ENCODE results near the gene SCUBE1.

SCUBE1 gene

DNA sequence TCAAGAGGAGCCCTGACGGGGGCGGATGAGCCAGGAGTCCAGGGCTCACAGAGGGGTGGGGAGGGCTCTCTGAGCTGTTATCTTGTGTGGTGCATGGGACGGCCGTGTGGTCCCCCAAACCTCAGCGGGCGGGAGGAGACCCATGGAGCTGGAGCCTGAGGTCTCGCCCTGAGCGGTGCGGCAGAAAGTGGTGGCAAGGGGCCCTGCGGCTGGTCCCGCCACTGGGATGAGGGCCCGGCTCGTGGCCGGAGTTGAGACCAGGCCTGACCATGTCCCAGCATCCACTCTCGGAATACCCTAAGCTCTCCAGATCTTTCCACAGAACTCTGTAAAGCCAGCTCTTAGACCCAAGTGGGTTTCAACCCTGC lies 133.7 kb downstream of the SCUBE1 start:
- no peak overlapping the region for H3K4me3 ChIP-seq (ENCODE audit: low read depth, low read length)
- no peak for DNase-seq (ENCODE audit: low read depth)
- in situ Hi-C loops (cut with HindIII; ENCODE audit: low sequenced_read_pairs): no loop called here
- TF ChIP-seq CTCF (IDR thresholded peaks at IDR 0.05; ENCODE audit: low read depth, low read length, missing control alignments): no peak

DNA sequence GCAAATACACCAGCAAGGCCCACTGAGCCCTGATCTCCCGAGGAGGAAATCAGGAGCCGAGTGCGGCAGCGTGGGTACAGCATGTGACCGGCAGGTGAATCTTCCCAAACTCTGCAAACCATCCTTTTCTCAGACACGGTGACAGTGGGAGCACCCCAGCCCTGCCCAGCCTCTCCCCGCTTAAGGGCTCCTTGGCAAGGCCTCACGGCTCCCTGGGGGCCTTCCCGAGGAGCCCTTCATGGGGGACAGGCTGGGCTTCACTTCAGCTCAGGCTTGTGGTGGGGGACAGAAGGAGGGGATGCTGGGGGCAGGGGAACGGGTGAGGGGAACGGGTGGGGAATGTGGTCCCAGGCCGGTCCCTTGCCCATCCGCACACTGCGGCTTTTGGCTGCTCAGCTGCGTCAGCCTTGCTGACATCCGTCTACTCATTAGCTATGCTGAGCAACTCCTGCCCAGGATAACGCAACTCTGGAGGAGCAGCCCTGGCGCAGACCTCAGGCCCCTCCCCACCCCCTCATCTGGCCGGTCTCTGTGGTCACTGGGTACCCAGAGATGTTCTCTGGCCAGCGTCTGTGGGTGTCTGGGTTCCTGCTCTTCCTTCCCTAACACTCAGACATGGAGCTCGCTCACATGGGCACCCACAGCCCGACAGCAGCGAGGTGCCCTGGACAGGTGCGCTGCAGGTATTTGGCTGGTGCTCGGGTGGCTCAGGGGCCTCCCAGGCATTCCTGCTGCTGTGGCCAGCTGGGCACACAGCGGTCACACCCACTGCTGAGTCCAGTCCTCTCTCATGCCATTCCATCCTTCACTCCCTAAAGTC lies 134.3 kb downstream of the SCUBE1 start:
- TF ChIP-seq CTCF (IDR thresholded peaks at IDR 0.05; ENCODE audit: low read depth, low read length, missing control alignments): no peak
- DNase-seq (ENCODE audit: low read depth): no peak
- in situ Hi-C loops (cut with HindIII; ENCODE audit: low sequenced_read_pairs): no loop called here
- no peak overlapping the region for H3K4me3 ChIP-seq (ENCODE audit: low read depth, low read length)

DNA sequence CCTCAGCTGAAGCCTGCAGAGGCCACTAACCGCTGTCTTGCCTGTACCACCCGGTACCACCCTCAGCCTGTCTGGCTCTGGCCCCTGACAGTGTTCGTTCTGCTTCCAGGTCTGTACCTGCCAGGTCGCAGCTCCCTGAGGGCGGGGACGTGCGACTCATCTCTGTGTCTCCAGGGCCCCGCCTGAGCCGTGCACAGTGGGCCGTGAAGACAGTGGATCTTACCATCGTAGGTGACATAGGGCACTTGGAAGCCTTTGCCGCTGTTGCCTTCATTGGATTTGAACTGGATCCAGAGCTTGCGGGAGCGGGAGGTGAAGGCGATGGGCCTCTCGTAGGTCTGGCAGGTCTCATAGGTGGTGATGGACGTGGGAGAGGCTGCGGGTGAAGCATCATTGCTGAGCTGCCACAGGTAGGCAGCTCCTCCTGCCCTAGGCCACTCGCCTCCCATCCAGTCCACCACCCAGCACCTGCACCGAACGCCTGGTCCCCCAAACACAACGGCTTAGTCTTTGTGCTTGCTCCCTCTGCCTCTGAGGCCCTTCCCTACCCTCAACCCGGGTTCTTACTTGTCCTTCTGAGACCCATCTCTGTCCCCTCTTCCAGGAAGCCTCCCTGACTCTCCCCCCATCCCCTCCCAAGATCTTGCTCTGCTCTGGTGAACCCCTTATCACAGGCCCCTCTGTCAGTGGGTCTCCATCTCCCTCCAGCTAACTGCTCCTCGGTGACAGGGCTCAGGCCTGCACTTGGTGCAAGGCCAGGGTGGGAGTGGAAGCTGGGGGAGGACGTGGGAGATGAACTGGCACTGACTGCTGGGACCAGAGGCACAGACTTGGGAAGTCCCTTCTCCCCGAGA lies 135.1 kb downstream of the SCUBE1 start:
- H3K4me3 ChIP-seq (ENCODE audit: low read depth, low read length): no peak overlapping the region
- no peak for DNase-seq (ENCODE audit: low read depth)
- no peak for TF ChIP-seq CTCF (IDR thresholded peaks at IDR 0.05; ENCODE audit: low read depth, low read length, missing control alignments)
- in situ Hi-C loops (cut with HindIII; ENCODE audit: low sequenced_read_pairs): no loop called here

GRCh38 chr22:43207386-43207785 lies 135.8 kb downstream of the SCUBE1 start:
- no peak overlapping the region for H3K4me3 ChIP-seq (ENCODE audit: low read depth, low read length)
- in situ Hi-C loops (cut with HindIII; ENCODE audit: low sequenced_read_pairs): no loop called here
- no peak for TF ChIP-seq CTCF (IDR thresholded peaks at IDR 0.05; ENCODE audit: low read depth, low read length, missing control alignments)
- DNase-seq (ENCODE audit: low read depth): no peak

DNA sequence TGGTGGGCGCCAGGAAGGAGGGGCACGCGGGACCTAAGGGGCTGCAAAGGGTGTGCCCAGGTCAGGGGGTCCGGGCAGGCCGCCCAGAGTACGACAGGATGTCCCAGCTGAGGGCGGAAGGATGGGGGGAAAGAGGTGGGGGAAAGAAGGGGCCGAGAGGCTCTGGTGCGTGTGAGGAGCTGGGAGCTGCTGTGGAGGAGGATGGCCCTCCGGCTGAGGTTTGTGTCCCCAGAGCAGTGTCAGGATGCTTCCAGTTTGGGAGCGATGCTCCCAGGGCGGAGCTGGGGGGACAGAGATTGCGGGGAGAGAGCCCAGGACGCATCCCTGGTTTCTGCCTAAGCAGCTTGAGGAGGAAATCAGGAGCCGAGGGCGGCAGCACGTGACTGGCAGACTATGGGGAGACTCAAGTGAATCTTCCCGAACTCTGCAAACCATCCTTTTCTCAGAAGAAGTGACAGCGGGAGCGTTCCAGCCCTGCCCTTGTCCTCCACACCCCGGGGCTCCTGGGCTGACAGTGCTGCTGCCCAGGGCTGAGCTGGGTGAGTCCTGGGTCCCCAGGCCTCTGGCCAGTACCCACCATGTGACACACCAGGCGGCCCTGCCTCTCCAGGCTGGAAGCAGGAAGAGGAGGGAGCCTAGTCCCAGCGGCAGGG lies 136.5 kb downstream of the SCUBE1 start:
- no peak overlapping the region for H3K4me3 ChIP-seq (ENCODE audit: low read depth, low read length)
- in situ Hi-C loops (cut with HindIII; ENCODE audit: low sequenced_read_pairs): no loop called here
- no peak for TF ChIP-seq CTCF (IDR thresholded peaks at IDR 0.05; ENCODE audit: low read depth, low read length, missing control alignments)
- no peak for DNase-seq (ENCODE audit: low read depth)

DNA sequence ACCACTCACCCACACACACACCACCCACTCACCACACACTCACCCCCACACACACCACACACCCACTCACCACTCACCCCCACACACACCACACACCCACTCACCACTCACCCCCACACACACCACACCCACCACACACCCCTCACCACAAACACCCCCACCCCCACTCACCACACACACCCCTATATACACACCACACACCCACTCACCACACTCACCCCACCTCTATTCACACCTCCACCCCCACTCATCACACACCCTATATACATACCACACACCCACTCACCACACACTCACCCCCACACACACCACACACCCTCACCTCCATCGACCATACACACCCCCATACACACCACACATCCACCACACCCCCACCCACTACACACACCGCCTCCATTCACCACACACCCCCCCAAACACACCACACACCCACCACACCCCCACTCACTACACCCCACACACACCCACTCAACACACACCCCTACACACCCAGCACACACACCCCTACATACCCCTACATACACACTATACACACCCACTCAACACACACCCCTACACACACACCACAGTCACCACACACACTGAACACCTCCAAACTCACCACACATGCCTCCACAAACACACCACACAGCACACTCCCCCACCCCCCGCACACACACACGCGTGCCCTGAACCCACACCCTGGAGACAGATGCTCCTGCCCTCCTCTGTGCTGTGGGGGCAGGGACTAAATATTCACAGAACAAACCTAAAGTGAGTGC lies 137.2 kb downstream of the SCUBE1 start:
- H3K4me3 ChIP-seq (ENCODE audit: low read depth, low read length): no peak overlapping the region
- TF ChIP-seq CTCF (IDR thresholded peaks at IDR 0.05; ENCODE audit: low read depth, low read length, missing control alignments): no peak
- no peak for DNase-seq (ENCODE audit: low read depth)
- in situ Hi-C loops (cut with HindIII; ENCODE audit: low sequenced_read_pairs): no loop called here

Data from astrocyte of the cerebellum (primary cell).